Right lobe of liver (tissue), 4 donors: ENCODE measurements around the gene ITGA3.
A peak's percentile ranks its signal among the peaks of the same experiment; 100 is the strongest.

Experiments used
- POLR2A ChIP-seq: fragments of 450-650 bp; IDR thresholded peaks from one replicate; pipeline ENCODE4 v1.6.1; 2017; ENCODE audit warnings: antibody characterized with exemption, mild to moderate bottlenecking
- TF ChIP-seq, protein P1 (sequence below), 4 donors: fragments of 200-600 bp in 3 of 4; fragments of 450-650 bp in 1 of 4; IDR thresholded peaks; one replicate each; pipeline versions ENCODE4 v1.5.1 to v1.8.0; 2016 to 2022; ENCODE audit warnings: antibody characterized with exemption in 4 of 4, mild to moderate bottlenecking in 2 of 4
- donor health status: DM: no; HTN: no; CAD: no.
- donor health status: DM: no; HTN: no; CAD: no.
- donor health status: DM: no; HTN: yes; CAD: no.

DNA sequence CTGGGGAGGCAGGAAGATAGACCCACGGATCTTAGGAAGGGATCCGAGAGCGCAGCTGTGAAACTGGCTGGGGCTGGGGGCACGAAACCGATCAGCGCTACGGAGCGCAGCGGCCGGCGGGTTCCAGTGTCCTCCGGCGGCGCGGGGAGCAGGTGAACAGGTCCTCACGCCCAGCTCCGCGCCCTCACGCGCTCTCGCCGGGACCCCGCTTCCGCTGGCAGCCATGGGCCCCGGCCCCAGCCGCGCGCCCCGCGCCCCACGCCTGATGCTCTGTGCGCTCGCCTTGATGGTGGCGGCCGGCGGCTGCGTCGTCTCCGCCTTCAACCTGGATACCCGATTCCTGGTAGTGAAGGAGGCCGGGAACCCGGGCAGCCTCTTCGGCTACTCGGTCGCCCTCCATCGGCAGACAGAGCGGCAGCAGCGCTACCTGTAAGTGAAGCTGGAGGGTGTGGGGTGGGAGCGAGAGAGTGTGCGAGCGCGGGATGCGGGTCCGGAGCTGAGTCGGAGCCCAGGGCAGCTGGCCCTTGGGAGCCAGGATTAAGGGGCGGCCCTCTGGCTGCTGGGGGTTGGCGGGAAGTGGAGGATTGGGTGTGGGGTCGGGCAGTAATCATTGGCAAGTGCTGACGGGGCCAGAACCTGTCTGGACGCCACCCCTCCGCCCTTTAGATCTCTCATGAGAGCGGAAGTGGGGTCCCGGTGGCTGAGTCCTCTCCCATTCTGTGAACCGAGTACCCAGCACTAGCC, 479 bp downstream of the ITGA3 start:
- no peak for TF ChIP-seq POLR2A
- TF ChIP-seq, protein P1, sequence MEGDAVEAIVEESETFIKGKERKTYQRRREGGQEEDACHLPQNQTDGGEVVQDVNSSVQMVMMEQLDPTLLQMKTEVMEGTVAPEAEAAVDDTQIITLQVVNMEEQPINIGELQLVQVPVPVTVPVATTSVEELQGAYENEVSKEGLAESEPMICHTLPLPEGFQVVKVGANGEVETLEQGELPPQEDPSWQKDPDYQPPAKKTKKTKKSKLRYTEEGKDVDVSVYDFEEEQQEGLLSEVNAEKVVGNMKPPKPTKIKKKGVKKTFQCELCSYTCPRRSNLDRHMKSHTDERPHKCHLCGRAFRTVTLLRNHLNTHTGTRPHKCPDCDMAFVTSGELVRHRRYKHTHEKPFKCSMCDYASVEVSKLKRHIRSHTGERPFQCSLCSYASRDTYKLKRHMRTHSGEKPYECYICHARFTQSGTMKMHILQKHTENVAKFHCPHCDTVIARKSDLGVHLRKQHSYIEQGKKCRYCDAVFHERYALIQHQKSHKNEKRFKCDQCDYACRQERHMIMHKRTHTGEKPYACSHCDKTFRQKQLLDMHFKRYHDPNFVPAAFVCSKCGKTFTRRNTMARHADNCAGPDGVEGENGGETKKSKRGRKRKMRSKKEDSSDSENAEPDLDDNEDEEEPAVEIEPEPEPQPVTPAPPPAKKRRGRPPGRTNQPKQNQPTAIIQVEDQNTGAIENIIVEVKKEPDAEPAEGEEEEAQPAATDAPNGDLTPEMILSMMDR (IDR thresholded peaks at IDR 0.05): peak in 3 of 4 donors; percentile 19 to 35 (median 32)
